NCI-H187 (cell line): ENCODE results near the gene ACO1.

Experiments
- DNase-seq, 2 experiments: peaks; one replicate each; lab custom pipeline; 2025; lab: John Stamatoyannopoulos, UW

The ACO1 gene

GRCh38 chr9:32487981-32488380 is 103.5 kb downstream of the ACO1 start:
- no peak for DNase-seq

GRCh38 chr9:32490601-32491000 is 106.2 kb downstream of the ACO1 start:
- DNase-seq, result no peak

- no peak for DNase-seq
Observed at GRCh38 chr9:32497921-32498320, 113.5 kb downstream of the ACO1 start.

GRCh38 chr9:32500768-32501167 is 116.3 kb downstream of the ACO1 start:
- no peak for DNase-seq

- DNase-seq, result no peak
Observed at GRCh38 chr9:32501868-32502267, 117.4 kb downstream of the ACO1 start.

- no peak for DNase-seq
Observed at GRCh38 chr9:32502464-32502863, 118.0 kb downstream of the ACO1 start.

- no peak for DNase-seq
Observed at GRCh38 chr9:32503008-32503407, 118.6 kb downstream of the ACO1 start.
